IPS-18a (cell line): Measurements from ENCODE around the gene FKRP.

Experiments
- H3K27ac ChIP-seq: one replicate; pipeline ENCODE4 v1.5.1; 2013; ENCODE audit warnings: low read length
- H3K27me3 ChIP-seq: one replicate; pipeline ENCODE4 v1.6.1; 2013; ENCODE audit warnings: mild to moderate bottlenecking, low read length; ENCODE audit not compliant: control insufficient read depth, insufficient read depth
- H3K36me3 ChIP-seq: one replicate; pipeline ENCODE4 v1.6.1; 2013; ENCODE audit warnings: low read depth, low read length; ENCODE audit not compliant: control insufficient read depth
- H3K4me1 ChIP-seq: one replicate; pipeline ENCODE4 v1.6.1; 2013; ENCODE audit warnings: low read depth, low read length; ENCODE audit not compliant: control insufficient read depth
- H3K4me3 ChIP-seq: one replicate; pipeline ENCODE4 v1.5.1; 2013; ENCODE audit warnings: low read length
- H3K9ac ChIP-seq: one replicate; pipeline ENCODE4 v1.6.1; 2013; ENCODE audit warnings: mild to moderate bottlenecking, low read length, moderate library complexity
- H3K9me3 ChIP-seq: one replicate; pipeline ENCODE4 v1.6.1; 2013; ENCODE audit warnings: low read depth, low read length; ENCODE audit not compliant: control insufficient read depth

The FKRP gene

GRCh38 chr19:46722004-46722380 lies 23.9 kb upstream of the FKRP start:
- H3K4me3 ChIP-seq = no peak overlapping the region

DNA sequence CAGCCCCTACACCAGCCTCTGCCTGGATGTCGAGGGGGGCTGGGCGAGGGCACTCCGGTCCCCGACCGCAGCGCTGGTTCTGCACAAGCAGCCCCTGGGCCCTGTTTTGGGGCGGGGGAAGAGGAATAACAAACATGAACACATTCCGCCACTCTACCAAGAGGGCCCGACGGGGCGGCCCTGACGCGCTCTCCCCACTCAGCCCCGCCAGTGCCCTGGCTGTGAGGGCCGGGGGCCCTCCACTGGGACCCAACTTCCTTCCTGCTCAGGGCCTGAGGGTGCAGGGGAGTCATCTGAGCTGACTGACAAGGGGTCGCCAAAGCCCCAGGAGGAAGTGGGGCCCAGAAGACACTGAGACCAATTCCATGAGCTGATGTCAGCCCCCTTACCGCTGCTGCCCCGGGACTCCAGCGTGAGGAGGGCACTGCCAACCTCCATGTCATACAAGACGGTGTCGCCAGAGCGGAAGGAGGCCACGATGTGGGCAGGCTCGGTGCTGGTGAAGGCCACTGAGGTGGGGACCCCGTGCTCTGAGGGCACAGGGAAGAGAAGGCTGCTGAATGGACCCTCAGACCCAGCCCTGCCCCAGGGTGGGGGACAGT lies 23.3 kb upstream of the FKRP start:
- no peak overlapping the region for H3K9ac ChIP-seq
- peaks cover 59% of the 10 kb centered on the region for H3K36me3 ChIP-seq

More at GRCh38 chr19:46722004-46722380, 23.9 kb upstream of the FKRP start:
- Histone ChIP-seq H3K27ac (no peak overlapping the region), H3K36me3 (peaks cover 53% of the 10 kb centered on the region), H3K4me1 (peaks cover 4% of the 10 kb centered on the region), H3K9me3 (no peaks in the 10 kb centered on the region), H3K27me3 (no peaks in the 10 kb centered on the region), H3K9ac (no peak overlapping the region)

GRCh38 chr19:46723023-46723461 lies 22.8 kb upstream of the FKRP start:
- Histone ChIP-seq H3K9me3 (no peaks in the 10 kb centered on the region), H3K4me1 (no peaks in the 10 kb centered on the region), H3K27ac (no peak overlapping the region), H3K27me3 (no peaks in the 10 kb centered on the region), H3K9ac (no peak overlapping the region), H3K36me3 (peaks cover 64% of the 10 kb centered on the region), H3K4me3 (no peak overlapping the region)

More for the DNA sequence above, 23.3 kb upstream of the FKRP start:
- Histone ChIP-seq H3K9me3 (no peaks in the 10 kb centered on the region), H3K4me1 (peaks cover 4% of the 10 kb centered on the region), H3K27ac (no peak overlapping the region), H3K27me3 (no peaks in the 10 kb centered on the region), H3K4me3 (no peak overlapping the region)

- Histone ChIP-seq H3K9me3 (no peaks in the 10 kb centered on the region), H3K27ac (no peak overlapping the region), H3K36me3 (peaks cover 67% of the 10 kb centered on the region), H3K4me3 (no peak overlapping the region), H3K9ac (no peak overlapping the region), H3K4me1 (no peaks in the 10 kb centered on the region), H3K27me3 (no peaks in the 10 kb centered on the region)
Measured at GRCh38 chr19:46723471-46723870, 22.4 kb upstream of the FKRP start.

DNA sequence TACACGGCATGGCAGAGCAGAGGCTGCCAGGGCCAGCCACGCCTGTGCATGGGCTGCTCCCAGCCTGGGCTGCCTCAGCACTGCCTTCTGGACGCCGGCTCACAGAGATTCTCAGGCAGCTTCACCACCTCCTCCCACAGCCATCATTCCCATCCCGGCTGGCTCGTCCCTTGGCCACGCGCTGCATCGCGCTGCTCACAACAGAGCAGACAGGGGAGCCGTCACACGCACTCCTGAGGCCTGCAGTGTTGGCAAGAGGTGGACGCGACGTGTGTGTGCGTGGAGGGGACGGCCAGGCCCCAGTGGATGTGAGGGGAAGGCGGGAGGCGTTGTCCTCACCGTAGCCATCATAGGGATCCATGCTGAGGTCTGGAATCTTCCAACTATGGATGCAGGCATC lies 21.4 kb upstream of the FKRP start:
- Histone ChIP-seq H3K27me3 (no peaks in the 10 kb centered on the region), H3K4me1 (no peaks in the 10 kb centered on the region), H3K4me3 (no peak overlapping the region), H3K9me3 (no peaks in the 10 kb centered on the region), H3K27ac (no peak overlapping the region), H3K9ac (no peak overlapping the region), H3K36me3 (peaks cover 73% of the 10 kb centered on the region)

DNA sequence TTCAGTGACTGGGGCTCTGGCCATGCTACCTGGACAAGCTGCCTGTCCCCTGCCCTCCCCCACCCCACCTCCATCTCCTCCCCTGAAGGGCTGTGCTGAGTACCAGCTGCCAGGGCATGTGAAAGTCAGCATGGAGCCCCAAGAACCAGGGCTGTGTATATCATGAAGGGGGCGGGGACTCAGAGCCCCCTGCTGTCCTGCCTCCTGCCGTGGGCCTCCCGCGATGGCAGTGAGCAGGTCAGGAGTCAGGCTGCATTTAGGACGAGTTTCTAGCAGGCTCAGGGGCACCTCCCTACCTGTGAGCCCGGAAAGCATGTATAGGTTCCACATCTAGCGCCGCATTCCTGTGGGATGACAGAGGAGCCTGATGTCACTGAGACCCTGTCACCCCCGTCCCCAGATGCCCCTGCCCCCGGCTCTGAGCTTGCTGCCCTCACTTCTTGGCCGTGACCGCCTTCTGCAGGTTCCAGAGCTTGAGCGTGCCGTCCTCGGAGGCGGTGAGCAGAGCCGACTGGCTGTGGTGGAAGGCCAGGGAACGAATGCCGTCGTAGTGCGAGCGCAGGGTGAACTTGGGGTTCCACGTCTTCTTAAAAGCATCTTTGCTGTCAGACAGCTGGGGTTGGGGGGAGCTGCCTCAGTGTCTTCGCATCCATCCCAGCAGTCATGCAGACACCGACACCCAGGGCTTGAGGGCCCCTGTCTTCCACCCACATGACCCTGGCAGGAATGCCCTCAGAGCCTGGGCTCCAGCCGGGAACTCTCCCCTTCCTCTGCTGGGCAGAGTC lies 20.6 kb upstream of the FKRP start:
- H3K4me3 ChIP-seq = no peak overlapping the region
- H3K9ac ChIP-seq = no peak overlapping the region
- H3K4me1 ChIP-seq = no peaks in the 10 kb centered on the region
- no peaks in the 10 kb centered on the region for H3K27me3 ChIP-seq
- H3K27ac ChIP-seq = no peak overlapping the region
- peaks cover 76% of the 10 kb centered on the region for H3K36me3 ChIP-seq
- no peaks in the 10 kb centered on the region for H3K9me3 ChIP-seq

DNA sequence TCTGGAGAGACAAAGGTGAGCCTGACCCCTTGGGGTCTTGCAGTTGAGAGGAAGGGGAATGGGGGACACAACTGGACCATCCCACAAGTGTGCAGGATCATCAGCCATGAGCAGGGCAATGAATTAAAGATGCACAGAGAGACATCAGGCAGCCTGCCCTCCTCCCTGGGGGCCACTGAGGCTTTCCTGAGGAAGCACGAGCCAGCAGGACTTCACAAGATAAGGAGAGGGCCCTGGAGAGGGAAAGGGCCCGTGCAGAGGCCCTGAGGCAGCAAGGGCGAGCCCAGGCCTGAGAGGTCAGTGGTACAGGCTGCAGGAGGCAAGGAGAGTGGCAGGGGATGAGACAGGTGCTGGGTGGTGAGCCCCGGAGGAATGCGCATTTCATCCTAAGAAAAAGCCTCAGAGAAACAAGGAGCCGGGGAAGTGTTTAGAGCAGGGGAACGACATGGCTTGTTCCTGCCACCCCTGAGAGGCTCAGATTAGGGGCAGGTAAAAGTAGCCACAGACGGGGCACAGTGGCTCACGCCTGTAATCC lies 19.9 kb upstream of the FKRP start:
- H3K36me3 ChIP-seq = peaks cover 76% of the 10 kb centered on the region
- no peaks in the 10 kb centered on the region for H3K9me3 ChIP-seq
- H3K4me1 ChIP-seq = no peaks in the 10 kb centered on the region
- H3K27ac ChIP-seq = no peak overlapping the region
- H3K4me3 ChIP-seq = no peak overlapping the region
- H3K27me3 ChIP-seq = no peaks in the 10 kb centered on the region
- no peak overlapping the region for H3K9ac ChIP-seq

DNA sequence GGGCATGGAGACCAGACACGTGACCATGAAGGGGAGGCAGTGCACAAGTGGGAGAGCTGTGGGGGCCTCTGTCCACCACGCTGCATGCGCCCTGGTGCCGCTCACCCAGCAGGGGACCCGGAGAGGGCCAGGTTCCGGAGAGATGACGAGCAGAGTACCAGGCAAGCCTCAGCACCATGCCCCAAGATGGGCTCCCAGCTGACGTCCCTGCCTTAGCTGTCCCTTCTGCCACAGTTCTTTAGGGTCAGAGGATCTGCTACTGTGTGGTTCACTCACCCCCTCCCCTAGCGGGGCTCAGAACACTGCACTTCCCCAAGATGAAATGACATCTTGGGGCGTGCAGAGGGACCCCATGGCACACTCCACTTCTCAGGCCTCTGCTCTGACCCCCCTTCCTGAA lies 19.3 kb upstream of the FKRP start:
- H3K4me1 ChIP-seq = no peaks in the 10 kb centered on the region
- peaks cover 80% of the 10 kb centered on the region for H3K36me3 ChIP-seq
- no peaks in the 10 kb centered on the region for H3K9me3 ChIP-seq
- no peak overlapping the region for H3K9ac ChIP-seq
- no peak overlapping the region for H3K27ac ChIP-seq
- no peak overlapping the region for H3K4me3 ChIP-seq
- no peaks in the 10 kb centered on the region for H3K27me3 ChIP-seq

- Histone ChIP-seq H3K27ac (no peak overlapping the region), H3K36me3 (peaks cover 82% of the 10 kb centered on the region)
Measured at GRCh38 chr19:46726971-46727501, 18.8 kb upstream of the FKRP start.

DNA sequence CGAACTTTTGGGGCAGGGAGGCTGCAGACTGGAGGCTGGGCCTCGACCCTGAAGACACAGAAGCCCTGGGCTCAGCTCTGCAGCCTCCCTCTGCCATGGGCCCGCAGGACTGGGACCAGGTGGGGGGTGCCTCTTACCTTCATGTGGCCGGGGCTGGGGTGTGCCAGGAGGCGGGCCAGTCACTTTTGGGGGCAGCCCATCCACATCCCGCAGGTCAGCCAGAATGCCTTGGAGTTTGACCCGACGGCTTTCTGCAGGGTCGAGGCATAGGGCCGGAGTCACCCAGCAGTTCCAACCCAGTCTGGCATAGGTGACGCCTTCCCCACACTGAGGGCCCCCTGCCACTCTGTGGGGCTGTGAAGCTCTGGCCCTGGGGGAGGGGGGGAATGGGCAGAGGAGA lies 18.1 kb upstream of the FKRP start:
- Histone ChIP-seq H3K9ac (no peak overlapping the region), H3K4me1 (no peaks in the 10 kb centered on the region), H3K4me3 (no peak overlapping the region), H3K27ac (no peak overlapping the region), H3K9me3 (no peaks in the 10 kb centered on the region), H3K36me3 (peaks cover 82% of the 10 kb centered on the region), H3K27me3 (no peaks in the 10 kb centered on the region)

More at GRCh38 chr19:46726971-46727501, 18.8 kb upstream of the FKRP start:
- H3K27me3 ChIP-seq = no peaks in the 10 kb centered on the region
- no peak overlapping the region for H3K9ac ChIP-seq
- H3K9me3 ChIP-seq = no peaks in the 10 kb centered on the region
- H3K4me1 ChIP-seq = no peaks in the 10 kb centered on the region
- no peak overlapping the region for H3K4me3 ChIP-seq

DNA sequence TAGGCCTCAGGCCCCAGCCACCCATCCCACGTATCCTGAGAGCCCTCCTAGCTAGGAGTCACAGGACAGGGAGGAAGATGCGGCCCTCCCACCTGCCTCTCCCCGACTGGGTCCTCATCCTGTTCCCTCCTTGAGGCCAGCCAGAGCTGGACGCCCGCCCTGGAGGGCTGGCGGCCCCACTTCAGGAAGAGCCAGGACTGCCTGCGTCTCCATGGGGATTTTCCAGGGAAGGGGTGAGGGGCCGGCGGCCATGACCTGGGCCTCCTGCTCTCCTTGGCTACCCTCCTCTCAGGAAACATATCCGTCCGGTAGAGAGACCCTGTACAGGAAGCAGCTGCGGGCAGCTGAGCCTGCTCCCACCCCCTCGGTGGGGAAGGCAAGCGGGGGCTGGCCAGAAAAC lies 17.6 kb upstream of the FKRP start:
- no peak overlapping the region for H3K4me3 ChIP-seq
- no peak overlapping the region for H3K9ac ChIP-seq
- no peaks in the 10 kb centered on the region for H3K4me1 ChIP-seq
- H3K27ac ChIP-seq = no peak overlapping the region
- H3K27me3 ChIP-seq = no peaks in the 10 kb centered on the region
- no peaks in the 10 kb centered on the region for H3K9me3 ChIP-seq
- peaks cover 82% of the 10 kb centered on the region for H3K36me3 ChIP-seq
